Measurements from ENCODE around the gene MRPL21. TPM values are rescaled to one million over a fixed set of nuclear protein-coding genes. Genes with fewer than 3 reads are reported as not detected.
"Not testable (repeated sequence)": the region's sequence is repeated elsewhere in the genome, so short reads cannot be mapped to it uniquely, and the experiment has no call there.

Gene MRPL21
- total RNA-seq, 1 experiment from 2014 or later: 96.5 TPM

DNA sequence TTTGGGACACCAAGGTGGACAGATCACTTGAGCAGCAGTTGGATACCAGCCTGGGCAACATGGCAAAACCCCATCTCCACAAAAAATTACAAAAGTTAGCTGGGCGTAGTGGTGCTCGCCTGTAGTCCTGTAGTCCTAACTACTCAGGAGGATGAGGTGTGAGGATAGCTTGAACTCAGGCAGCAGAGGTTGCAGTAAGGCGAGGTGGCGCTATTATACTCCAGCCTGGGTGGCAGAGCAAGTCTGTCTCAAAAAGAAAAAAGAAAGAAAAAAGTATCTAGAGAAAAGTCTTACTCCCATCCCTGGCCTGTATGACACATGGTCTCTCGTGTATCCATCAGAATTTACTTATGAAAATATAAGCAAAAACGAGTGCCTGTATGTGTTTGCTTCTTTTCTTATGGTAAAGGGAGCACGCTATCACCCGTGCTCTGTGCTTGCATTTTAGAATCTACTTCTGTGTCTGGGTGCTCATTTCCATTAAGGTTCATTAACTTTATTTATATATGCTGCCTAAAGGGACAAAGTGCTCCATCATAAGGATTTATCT is 46.5 kb downstream of the MRPL21 start:
- intact Hi-C loops (cut with micrococcal nuclease): no loop called here
- POLR2A ChIA-PET: interaction anchor here (0.6 to 1.7 kb wide), 4 partner anchors 11 to 817 kb away, joined by 3 to 5 read pairs (median 3); partner anchors contain the start of gene MRPL21
- Mint-ChIP-seq H3K4me3 (ENCODE audit: unreplicated experiment) (no peak overlapping the region), H3K9me3 (ENCODE audit: unreplicated experiment) (no peaks in the 10 kb centered on the region), H3K27me3 (ENCODE audit: insufficient read depth, unreplicated experiment) (peaks cover 23% of the 10 kb centered on the region), H3K27ac (ENCODE audit: low read depth, unreplicated experiment) (peak overlapping the region; percentile 68), H3K36me3 (ENCODE audit: insufficient read depth, unreplicated experiment) (no peaks in the 10 kb centered on the region), H3K4me1 (ENCODE audit: insufficient read depth, unreplicated experiment) (peaks cover 11% of the 10 kb centered on the region)
- CTCF ChIA-PET: interaction anchor here (0.7 to 1.0 kb wide), 3 partner anchors 14 to 645 kb away, joined by 3 read pairs; no protein-coding TSS in a partner anchor
- TF ChIP-seq, protein P1, sequence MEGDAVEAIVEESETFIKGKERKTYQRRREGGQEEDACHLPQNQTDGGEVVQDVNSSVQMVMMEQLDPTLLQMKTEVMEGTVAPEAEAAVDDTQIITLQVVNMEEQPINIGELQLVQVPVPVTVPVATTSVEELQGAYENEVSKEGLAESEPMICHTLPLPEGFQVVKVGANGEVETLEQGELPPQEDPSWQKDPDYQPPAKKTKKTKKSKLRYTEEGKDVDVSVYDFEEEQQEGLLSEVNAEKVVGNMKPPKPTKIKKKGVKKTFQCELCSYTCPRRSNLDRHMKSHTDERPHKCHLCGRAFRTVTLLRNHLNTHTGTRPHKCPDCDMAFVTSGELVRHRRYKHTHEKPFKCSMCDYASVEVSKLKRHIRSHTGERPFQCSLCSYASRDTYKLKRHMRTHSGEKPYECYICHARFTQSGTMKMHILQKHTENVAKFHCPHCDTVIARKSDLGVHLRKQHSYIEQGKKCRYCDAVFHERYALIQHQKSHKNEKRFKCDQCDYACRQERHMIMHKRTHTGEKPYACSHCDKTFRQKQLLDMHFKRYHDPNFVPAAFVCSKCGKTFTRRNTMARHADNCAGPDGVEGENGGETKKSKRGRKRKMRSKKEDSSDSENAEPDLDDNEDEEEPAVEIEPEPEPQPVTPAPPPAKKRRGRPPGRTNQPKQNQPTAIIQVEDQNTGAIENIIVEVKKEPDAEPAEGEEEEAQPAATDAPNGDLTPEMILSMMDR (IDR thresholded peaks at IDR 0.05; ENCODE audit: unreplicated experiment): no peak
- no peak for DNase-seq (ENCODE audit: unreplicated experiment)
- BruUV-seq (replicated peaks): no TSS peak

DNA sequence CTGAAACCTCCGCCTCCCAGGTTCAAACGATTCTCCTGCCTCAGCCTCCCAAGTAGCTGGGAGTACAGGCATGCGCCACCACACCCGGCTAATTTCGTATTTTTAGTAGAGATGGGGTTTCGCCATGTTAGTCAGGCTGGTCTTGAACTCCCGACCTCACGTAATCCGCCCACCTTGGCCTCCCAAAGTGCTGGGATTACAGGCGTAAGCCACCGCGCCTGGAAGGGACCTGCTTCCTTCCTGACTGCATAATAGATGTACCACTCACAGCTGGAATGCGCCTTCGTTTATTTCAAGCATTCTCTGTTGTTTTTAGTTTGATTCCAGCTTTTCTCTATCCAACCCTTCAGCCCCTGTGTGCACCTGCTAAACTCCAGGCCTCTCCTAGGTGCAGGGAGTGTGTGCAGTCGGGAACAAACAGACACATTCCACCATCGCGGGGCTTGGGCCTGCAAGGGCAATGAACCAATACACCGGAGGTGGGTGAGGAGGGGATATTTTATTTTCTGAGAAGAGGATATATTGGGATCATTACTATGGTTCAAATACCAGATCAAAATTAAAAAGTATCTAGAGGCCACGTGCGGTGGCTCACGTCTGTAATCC is 47.1 kb downstream of the MRPL21 start:
- ChIA-PET CTCF (interaction anchor here (0.6 to 1.0 kb wide), 4 partner anchors 13 to 645 kb away, joined by 3 read pairs; no protein-coding TSS in a partner anchor), POLR2A (interaction anchor here (0.6 to 1.7 kb wide), 4 partner anchors 11 to 818 kb away, joined by 3 to 5 read pairs (median 3); partner anchors contain the start of gene MRPL21)
- peaks cover 23% of the 10 kb centered on the region for H3K27me3 Mint-ChIP-seq (ENCODE audit: insufficient read depth, unreplicated experiment)
- H3K4me3 Mint-ChIP-seq (ENCODE audit: unreplicated experiment); DNase-seq (ENCODE audit: unreplicated experiment); H3K36me3 Mint-ChIP-seq (ENCODE audit: insufficient read depth, unreplicated experiment); BruUV-seq (replicated peaks); intact Hi-C loops (cut with micrococcal nuclease); H3K27ac Mint-ChIP-seq (ENCODE audit: low read depth, unreplicated experiment); H3K9me3 Mint-ChIP-seq (ENCODE audit: unreplicated experiment): not testable (repeated sequence)
- H3K4me1 Mint-ChIP-seq (ENCODE audit: insufficient read depth, unreplicated experiment): peaks cover 11% of the 10 kb centered on the region

DNA sequence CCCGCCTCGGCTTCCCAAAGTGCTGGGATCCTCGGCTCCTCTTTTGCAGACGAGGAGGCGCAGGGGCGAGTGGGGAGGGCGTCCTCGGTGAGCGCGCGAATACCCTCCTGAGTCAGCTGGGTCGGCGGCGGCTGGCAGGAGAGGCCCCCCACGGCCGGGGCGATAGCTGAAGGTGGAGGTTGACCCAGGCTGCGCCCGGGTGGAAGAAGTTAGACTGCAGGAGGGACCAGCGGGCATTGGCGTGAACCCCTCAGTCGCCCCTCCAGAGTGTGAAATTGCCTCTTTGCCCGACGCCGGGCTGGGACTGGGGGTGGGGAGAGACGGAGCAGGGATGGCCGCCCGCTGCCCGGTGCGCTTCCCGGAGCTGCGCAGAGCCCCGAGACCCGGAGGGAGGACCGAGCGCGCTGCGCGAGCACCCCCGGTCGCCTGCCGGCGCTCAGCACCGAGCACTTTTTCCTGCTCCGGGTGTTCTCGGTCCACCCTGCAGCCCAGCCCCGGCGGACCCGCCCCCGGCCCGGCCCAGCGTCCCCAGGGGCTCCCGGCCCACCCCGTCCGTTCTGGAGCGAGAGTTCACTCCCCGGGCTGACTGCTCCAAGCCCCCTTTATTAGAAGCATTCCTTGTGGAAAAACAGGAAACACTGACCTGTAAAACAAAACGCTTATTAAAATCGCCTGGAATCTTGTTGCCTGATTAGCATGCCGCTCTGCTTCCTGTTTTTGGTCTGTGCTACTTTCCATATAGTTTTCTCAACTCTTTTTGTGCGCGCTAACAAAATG is 48.2 kb downstream of the MRPL21 start:
- peaks cover 11% of the 10 kb centered on the region for H3K4me1 Mint-ChIP-seq (ENCODE audit: insufficient read depth, unreplicated experiment)
- H3K9me3 Mint-ChIP-seq (ENCODE audit: unreplicated experiment): no peaks in the 10 kb centered on the region
- ChIA-PET POLR2A (no interaction called here), CTCF (interaction anchor here (0.6 to 1.2 kb wide), 3 partner anchors 11 to 1156 kb away, joined by 3 to 4 read pairs (median 3); no protein-coding TSS in a partner anchor)
- DNase-seq (ENCODE audit: unreplicated experiment): no peak
- no TSS peak for BruUV-seq (replicated peaks)
- no peaks in the 10 kb centered on the region for H3K36me3 Mint-ChIP-seq (ENCODE audit: insufficient read depth, unreplicated experiment)
- no peak overlapping the region for H3K4me3 Mint-ChIP-seq (ENCODE audit: unreplicated experiment)
- peaks cover 23% of the 10 kb centered on the region for H3K27me3 Mint-ChIP-seq (ENCODE audit: insufficient read depth, unreplicated experiment)
- no peak overlapping the region for H3K27ac Mint-ChIP-seq (ENCODE audit: low read depth, unreplicated experiment)
- intact Hi-C loops (cut with micrococcal nuclease): no loop called here
- TF ChIP-seq, protein P1 (IDR thresholded peaks at IDR 0.05; ENCODE audit: unreplicated experiment): no peak

DNA sequence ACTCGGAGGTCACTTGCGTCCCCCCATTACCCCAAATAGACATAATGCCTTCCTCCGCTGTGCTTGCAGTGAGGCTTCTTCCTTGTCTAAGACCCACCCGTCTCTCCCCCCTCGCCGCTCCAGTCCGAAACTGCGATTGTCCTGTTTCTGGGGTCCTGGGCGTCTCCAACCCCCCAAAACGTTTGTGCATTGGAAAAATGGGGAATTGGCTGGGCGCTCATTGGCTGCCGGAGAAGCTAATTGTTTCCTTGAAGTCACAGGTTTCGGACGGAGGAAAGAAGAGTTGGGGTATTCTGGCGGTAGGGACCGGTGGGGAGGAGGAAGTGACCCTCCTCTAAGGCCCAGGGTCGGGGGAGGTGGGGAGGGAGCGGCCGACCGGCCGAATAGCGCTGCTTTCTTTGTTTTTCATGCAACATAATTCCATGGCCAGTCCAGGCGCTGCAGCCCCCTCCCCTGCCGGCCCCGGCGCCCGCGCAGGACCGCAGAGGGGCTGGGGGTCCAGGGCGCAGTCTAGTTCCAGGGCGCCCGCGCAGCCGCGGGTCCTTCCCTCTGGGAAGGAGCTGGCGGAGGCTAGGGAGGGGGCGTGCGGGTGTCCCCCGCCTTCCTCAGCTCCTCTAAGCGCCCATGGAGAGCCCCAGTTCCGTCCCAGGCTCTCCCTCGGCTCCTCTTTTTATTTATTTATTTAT is 49.2 kb downstream of the MRPL21 start:
- H3K27ac Mint-ChIP-seq (ENCODE audit: low read depth, unreplicated experiment): no peak overlapping the region

More for the DNA sequence above, 49.2 kb downstream of the MRPL21 start:
- peaks cover 23% of the 10 kb centered on the region for H3K27me3 Mint-ChIP-seq (ENCODE audit: insufficient read depth, unreplicated experiment)
- no peak overlapping the region for H3K4me3 Mint-ChIP-seq (ENCODE audit: unreplicated experiment)
- no peaks in the 10 kb centered on the region for H3K9me3 Mint-ChIP-seq (ENCODE audit: unreplicated experiment)
- no peaks in the 10 kb centered on the region for H3K36me3 Mint-ChIP-seq (ENCODE audit: insufficient read depth, unreplicated experiment)
- POLR2A ChIA-PET: no interaction called here
- BruUV-seq (replicated peaks): no TSS peak
- DNase-seq (ENCODE audit: unreplicated experiment): no peak
- intact Hi-C loops (cut with micrococcal nuclease): no loop called here
- TF ChIP-seq, protein P1 (IDR thresholded peaks at IDR 0.05; ENCODE audit: unreplicated experiment): no peak
- CTCF ChIA-PET: interaction anchor here (0.6 to 1.2 kb wide), 3 partner anchors 10 to 1155 kb away, joined by 3 to 4 read pairs (median 3); no protein-coding TSS in a partner anchor
- peaks cover 11% of the 10 kb centered on the region for H3K4me1 Mint-ChIP-seq (ENCODE audit: insufficient read depth, unreplicated experiment)
